H1 (cell line): ENCODE measurements around the gene CNGA1.
A peak's percentile ranks its signal among the peaks of the same experiment; 100 is the strongest.

Source experiments
- CBX5 ChIP-seq: fragments of 300-800, 300-1000 bp; sonication (generic); IDR thresholded peaks from 2 replicates; pipeline ENCODE4 v1.7.1; 2016; ENCODE audit warnings: antibody characterized with exemption, low read length, low read depth
- CBX8 ChIP-seq: fragments of 300-800, 300-1000 bp; sonication (generic); IDR thresholded peaks from 2 replicates; pipeline ENCODE4 v1.7.1; 2016; ENCODE audit warnings: low read depth, low read length, borderline replicate concordance
- GTF2F1 ChIP-seq: IDR thresholded peaks from 2 replicates; pipeline ENCODE4 v1.6.1; 2012; ENCODE audit warnings: low read depth, low read length, improper control_type of control experiment, borderline replicate concordance
- JUND ChIP-seq: IDR thresholded peaks from 2 replicates; pipeline ENCODE4 v1.6.1; 2011; ENCODE audit warnings: mild to moderate bottlenecking, improper control_type of control experiment, low read length
- POLR2A ChIP-seq, 2 experiments: IDR thresholded peaks; 1 replicate in 1 of 2; 2 replicates in 1 of 2; pipeline ENCODE4 v1.6.1; 2011; ENCODE audit warnings: low read depth in 2 of 2, low read length in 2 of 2, mild to moderate bottlenecking in 2 of 2; ENCODE audit errors: control extremely low read depth in 1 of 2
- POLR2AphosphoS5 ChIP-seq: IDR thresholded peaks from 2 replicates; pipeline ENCODE4 v1.6.1; 2011; ENCODE audit warnings: low read depth, low read length
- RAD21 ChIP-seq, 2 experiments: IDR thresholded peaks in 1 of 2; conservative IDR thresholded peaks in 1 of 2; 2 replicates each; pipeline ENCODE4 v1.6.1; 2011; ENCODE audit warnings: low read depth in 2 of 2, low read length in 2 of 2, improper control_type of control experiment in 1 of 2, inconsistent platforms in 1 of 2, mild to moderate bottlenecking in 1 of 2, moderate library complexity in 1 of 2
- RFX5 ChIP-seq: IDR thresholded peaks from 2 replicates; pipeline ENCODE4 v1.6.1; 2011; ENCODE audit warnings: low read depth, low read length, improper control_type of control experiment, borderline replicate concordance
- SP1 ChIP-seq: IDR thresholded peaks from 2 replicates; pipeline ENCODE4 v1.6.1; 2011; ENCODE audit warnings: low read depth, low read length
- ZNF274 ChIP-seq: IDR thresholded peaks from 2 replicates; pipeline ENCODE4 v1.7.0; 2012; ENCODE audit warnings: low read length, borderline replicate concordance; ENCODE audit errors: extremely low read depth
- TF ChIP-seq, protein P1 (sequence below): IDR thresholded peaks from 2 replicates; pipeline ENCODE4 v1.6.1; 2012; ENCODE audit warnings: inconsistent platforms
- TF ChIP-seq, protein P2 (sequence below), 3 experiments: IDR thresholded peaks; 1 replicate in 2 of 3; 2 replicates in 1 of 3; pipeline versions ENCODE4 v1.5.1 to v1.6.1; 2011; ENCODE audit warnings: low read length in 3 of 3, mild to moderate bottlenecking in 3 of 3, inconsistent platforms in 2 of 3, low read depth in 1 of 3, moderate library complexity in 1 of 3; ENCODE audit not compliant: insufficient read depth in 1 of 3; ENCODE audit errors: control extremely low read depth in 1 of 3
- TF ChIP-seq, protein P3 (sequence below): IDR thresholded peaks from 2 replicates; pipeline ENCODE4 v1.6.1; 2012; ENCODE audit warnings: low read length, inconsistent platforms

- TF ChIP-seq SP1 (no peak), CBX5 (no peak), POLR2AphosphoS5 (no peak), POLR2A (IDR thresholded peaks at IDR 0.05; ENCODE audit: control extremely low read depth in 1 of 2, low read depth in 2 of 2, low read length in 2 of 2) (no peak), RAD21 (IDR thresholded peaks at IDR 0.05 in 1 of 2, conservative IDR thresholded peaks at IDR 0.05 in 1 of 2; ENCODE audit: low read depth in 2 of 2, low read length in 2 of 2) (0 out of 4 replicates have a peak, but pooled peaks of 1 of the 2 experiments have one; percentile 4), RFX5 (no peak), CBX8 (no peak), ZNF274 (no peak), JUND (no peak), GTF2F1 (no peak)
- TF ChIP-seq, protein P1, sequence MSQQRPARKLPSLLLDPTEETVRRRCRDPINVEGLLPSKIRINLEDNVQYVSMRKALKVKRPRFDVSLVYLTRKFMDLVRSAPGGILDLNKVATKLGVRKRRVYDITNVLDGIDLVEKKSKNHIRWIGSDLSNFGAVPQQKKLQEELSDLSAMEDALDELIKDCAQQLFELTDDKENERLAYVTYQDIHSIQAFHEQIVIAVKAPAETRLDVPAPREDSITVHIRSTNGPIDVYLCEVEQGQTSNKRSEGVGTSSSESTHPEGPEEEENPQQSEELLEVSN: no peak
- TF ChIP-seq, protein P2, sequence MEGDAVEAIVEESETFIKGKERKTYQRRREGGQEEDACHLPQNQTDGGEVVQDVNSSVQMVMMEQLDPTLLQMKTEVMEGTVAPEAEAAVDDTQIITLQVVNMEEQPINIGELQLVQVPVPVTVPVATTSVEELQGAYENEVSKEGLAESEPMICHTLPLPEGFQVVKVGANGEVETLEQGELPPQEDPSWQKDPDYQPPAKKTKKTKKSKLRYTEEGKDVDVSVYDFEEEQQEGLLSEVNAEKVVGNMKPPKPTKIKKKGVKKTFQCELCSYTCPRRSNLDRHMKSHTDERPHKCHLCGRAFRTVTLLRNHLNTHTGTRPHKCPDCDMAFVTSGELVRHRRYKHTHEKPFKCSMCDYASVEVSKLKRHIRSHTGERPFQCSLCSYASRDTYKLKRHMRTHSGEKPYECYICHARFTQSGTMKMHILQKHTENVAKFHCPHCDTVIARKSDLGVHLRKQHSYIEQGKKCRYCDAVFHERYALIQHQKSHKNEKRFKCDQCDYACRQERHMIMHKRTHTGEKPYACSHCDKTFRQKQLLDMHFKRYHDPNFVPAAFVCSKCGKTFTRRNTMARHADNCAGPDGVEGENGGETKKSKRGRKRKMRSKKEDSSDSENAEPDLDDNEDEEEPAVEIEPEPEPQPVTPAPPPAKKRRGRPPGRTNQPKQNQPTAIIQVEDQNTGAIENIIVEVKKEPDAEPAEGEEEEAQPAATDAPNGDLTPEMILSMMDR (IDR thresholded peaks at IDR 0.05; ENCODE audit: control extremely low read depth in 1 of 3, insufficient read depth in 1 of 3, low read depth in 1 of 3, low read length in 3 of 3): peak in 1 of 3 experiments; percentile 50; a peak in 1 of 4 replicates
- TF ChIP-seq, protein P3, sequence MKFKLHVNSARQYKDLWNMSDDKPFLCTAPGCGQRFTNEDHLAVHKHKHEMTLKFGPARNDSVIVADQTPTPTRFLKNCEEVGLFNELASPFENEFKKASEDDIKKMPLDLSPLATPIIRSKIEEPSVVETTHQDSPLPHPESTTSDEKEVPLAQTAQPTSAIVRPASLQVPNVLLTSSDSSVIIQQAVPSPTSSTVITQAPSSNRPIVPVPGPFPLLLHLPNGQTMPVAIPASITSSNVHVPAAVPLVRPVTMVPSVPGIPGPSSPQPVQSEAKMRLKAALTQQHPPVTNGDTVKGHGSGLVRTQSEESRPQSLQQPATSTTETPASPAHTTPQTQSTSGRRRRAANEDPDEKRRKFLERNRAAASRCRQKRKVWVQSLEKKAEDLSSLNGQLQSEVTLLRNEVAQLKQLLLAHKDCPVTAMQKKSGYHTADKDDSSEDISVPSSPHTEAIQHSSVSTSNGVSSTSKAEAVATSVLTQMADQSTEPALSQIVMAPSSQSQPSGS: no peak
Measured at GRCh38 chr4:47945930-47946726, 70.4 kb downstream of the CNGA1 start.
